WTC11 (cell line): ENCODE results near the gene RNF121. TPM values are rescaled to one million over a fixed set of nuclear protein-coding genes. Genes with fewer than 3 reads are reported as not detected.

ENCODE experiments used
- ATAC-seq: fragments of 200-7000 bp; cut with Tn5 transposase; 2 replicates; pipeline ENCODE4 v1.10.0; 2021; ENCODE audit warnings: mild to moderate bottlenecking, moderate library complexity
- CTCF ChIA-PET: fragments of 300-600 bp; sonication (Branson Sonifier 250); formaldehyde crosslinking; loops from one replicate; lab custom pipeline; 2021; ENCODE audit warnings: antibody characterized with exemption; lab: Charles Lee
- POLR2A ChIA-PET: fragments of 350-600 bp; sonication (Branson Sonifier 250); formaldehyde crosslinking; loops from one replicate; lab custom pipeline; 2021; ENCODE audit warnings: antibody characterized with exemption; lab: Charles Lee
- DNase-seq: peaks from one replicate; pipeline ENCODE4 v3.0.0; 2021; ENCODE audit warnings: low spot score
- H3K27ac Mint-ChIP-seq: 2 replicates; pipeline ENCODE4 v1.8.0; 2021; ENCODE audit warnings: mixed read lengths
- H3K27me3 Mint-ChIP-seq: 2 replicates; pipeline ENCODE4 v1.8.0; 2021; ENCODE audit warnings: low read depth, mild to moderate bottlenecking, moderate library complexity, mixed read lengths
- H3K36me3 Mint-ChIP-seq: 2 replicates; pipeline ENCODE4 v1.8.0; 2021; ENCODE audit warnings: mixed read lengths
- H3K4me1 Mint-ChIP-seq: 2 replicates; pipeline ENCODE4 v1.8.0; 2022; ENCODE audit warnings: mixed read lengths
- H3K4me3 Mint-ChIP-seq: 2 replicates; pipeline ENCODE4 v1.8.0; 2021; ENCODE audit warnings: mild to moderate bottlenecking, moderate library complexity, mixed read lengths
- H3K9me3 Mint-ChIP-seq: 2 replicates; pipeline ENCODE4 v1.8.0; 2021; ENCODE audit warnings: mixed read lengths
- AFF4 ChIP-seq: sonication (generic); formaldehyde crosslinking; IDR thresholded peaks from 2 replicates; pipeline ENCODE4 v1.8.1; 2023; ENCODE audit warnings: mild to moderate bottlenecking, missing genetic modification reagents, borderline replicate concordance
- ATF2 ChIP-seq: sonication (generic); formaldehyde crosslinking; IDR thresholded peaks from 2 replicates; pipeline ENCODE4 v1.8.1; 2022; ENCODE audit warnings: low read depth, missing genetic modification reagents, borderline replicate concordance
- E2F1 ChIP-seq: sonication (generic); formaldehyde crosslinking; IDR thresholded peaks from 2 replicates; pipeline ENCODE4 v1.8.0; 2022; ENCODE audit warnings: mild to moderate bottlenecking, missing genetic modification reagents
- E2F5 ChIP-seq: sonication (generic); formaldehyde crosslinking; IDR thresholded peaks from 2 replicates; pipeline ENCODE4 v1.8.1; 2022; ENCODE audit warnings: mild to moderate bottlenecking, moderate library complexity, missing genetic modification reagents
- FOXP1 ChIP-seq: sonication (generic); formaldehyde crosslinking; IDR thresholded peaks from 2 replicates; pipeline ENCODE4 v1.8.0; 2022; ENCODE audit warnings: missing genetic modification reagents, mild to moderate bottlenecking, moderate library complexity, borderline replicate concordance
- GABPB1 ChIP-seq: sonication (generic); formaldehyde crosslinking; IDR thresholded peaks from 2 replicates; pipeline ENCODE4 v1.8.1; 2023; ENCODE audit warnings: mild to moderate bottlenecking, missing genetic modification reagents
- IRF1 ChIP-seq: sonication (generic); formaldehyde crosslinking; IDR thresholded peaks from 2 replicates; pipeline ENCODE4 v1.8.0; 2023; ENCODE audit warnings: missing genetic modification reagents
- JAZF1 ChIP-seq: fragments of 250-450 bp; sonication (Bioruptor Pico); IDR thresholded peaks from 2 replicates; pipeline ENCODE4 v1.9.0; 2021; ENCODE audit warnings: moderate library complexity, mild to moderate bottlenecking, inconsistent platforms
- JUN ChIP-seq: sonication (generic); formaldehyde crosslinking; IDR thresholded peaks from 2 replicates; pipeline ENCODE4 v1.8.0; 2023; ENCODE audit warnings: mild to moderate bottlenecking, missing genetic modification reagents
- KAT7 ChIP-seq: sonication (generic); formaldehyde crosslinking; IDR thresholded peaks from 2 replicates; pipeline ENCODE4 v1.8.1; 2023; ENCODE audit warnings: missing genetic modification reagents, mild to moderate bottlenecking, borderline replicate concordance
- MYBL2 ChIP-seq: sonication (generic); formaldehyde crosslinking; IDR thresholded peaks from 2 replicates; pipeline ENCODE4 v1.8.1; 2023; ENCODE audit warnings: mild to moderate bottlenecking, moderate library complexity, missing genetic modification reagents
- NFE2L1 ChIP-seq: sonication (generic); formaldehyde crosslinking; IDR thresholded peaks from 2 replicates; pipeline ENCODE4 v1.8.1; 2023; ENCODE audit warnings: missing genetic modification reagents
- NR2C2 ChIP-seq: sonication (generic); formaldehyde crosslinking; IDR thresholded peaks from 2 replicates; pipeline ENCODE4 v1.8.0; 2022; ENCODE audit warnings: mild to moderate bottlenecking, missing genetic modification reagents
- ZBTB43 ChIP-seq: sonication (generic); formaldehyde crosslinking; IDR thresholded peaks from 2 replicates; pipeline ENCODE4 v1.8.1; 2023; ENCODE audit warnings: mild to moderate bottlenecking, missing genetic modification reagents
- ZNF219 ChIP-seq: sonication (generic); formaldehyde crosslinking; IDR thresholded peaks from 2 replicates; pipeline ENCODE4 v1.8.0; 2023; ENCODE audit warnings: missing genetic modification reagents, mild to moderate bottlenecking, borderline replicate concordance
- ZNF317 ChIP-seq: sonication (generic); formaldehyde crosslinking; IDR thresholded peaks from 2 replicates; pipeline ENCODE4 v1.8.1; 2023; ENCODE audit warnings: low read depth, mild to moderate bottlenecking, moderate library complexity, missing genetic modification reagents, borderline replicate concordance
- ZNF416 ChIP-seq: fragments of 250-450 bp; sonication (Bioruptor Pico); IDR thresholded peaks from 2 replicates; pipeline ENCODE4 v1.9.0; 2021; ENCODE audit warnings: mild to moderate bottlenecking, inconsistent platforms
- ZNF423 ChIP-seq: fragments of 250-450 bp; sonication (Bioruptor Pico); IDR thresholded peaks from 2 replicates; pipeline ENCODE4 v2.1.2; 2022; ENCODE audit warnings: mild to moderate bottlenecking, moderate library complexity
- total RNA-seq: library from RNA; stranded (reverse); gene quantifications from 3 replicates; pipeline ENCODE4 v1.2.3, GENCODE V29; 2021

The RNF121 gene
- total RNA-seq, 1 experiment from 2014 or later = 40.2 TPM

- peaks cover 37% of the 10 kb centered on the region for H3K36me3 Mint-ChIP-seq
- CTCF ChIA-PET = no interaction called here
- no peaks in the 10 kb centered on the region for H3K27me3 Mint-ChIP-seq
- DNase-seq = no peak
- ATAC-seq = no peak
- H3K4me3 Mint-ChIP-seq = no peak overlapping the region
- no peaks in the 10 kb centered on the region for H3K4me1 Mint-ChIP-seq
- POLR2A ChIA-PET = no interaction called here
- H3K9me3 Mint-ChIP-seq = no peaks in the 10 kb centered on the region
- TF ChIP-seq ZNF219 (CRISPR knock-in tag) (no peak), ZNF423 (no peak), ZNF317 (CRISPR knock-in tag) (no peak)
- no peak overlapping the region for H3K27ac Mint-ChIP-seq
Observed at GRCh38 chr11:71917646-71918140, 11.2 kb upstream of the RNF121 start.

GRCh38 chr11:71927820-71928736, 768 bp upstream of the RNF121 start, which contains the start of gene XNDC1N:
Gene XNDC1N (minus strand): TSS chr11:71928594. CDS start chr11:71923353, 5,241 bp downstream.
- peaks cover 13% of the 10 kb centered on the region for H3K36me3 Mint-ChIP-seq
- H3K27ac Mint-ChIP-seq = peak within 1 kb of the TSS; percentile 99
- DNase-seq (peak; percentile 55), ATAC-seq (peak; percentile 86)
- CTCF ChIA-PET = interaction anchor here (0.5 to 1.8 kb wide), 12 partner anchors 16 to 646 kb away, joined by 3 to 14 read pairs (median 4); partner anchors contain the start of gene CLPB
- peak within 1 kb of the TSS; percentile 90 for H3K4me3 Mint-ChIP-seq
- H3K9me3 Mint-ChIP-seq = no peaks in the 10 kb centered on the region
- no peaks in the 10 kb centered on the region for H3K27me3 Mint-ChIP-seq
- H3K4me1 Mint-ChIP-seq = peaks cover 22% of the 10 kb centered on the region
- POLR2A ChIA-PET = interaction anchor here (0.6 to 0.8 kb wide), 2 partner anchors 111 to 311 kb away, joined by 3 read pairs; no protein-coding TSS in a partner anchor
- peak; percentile 84 for TF ChIP-seq E2F5 (CRISPR knock-in tag)
- no peak for TF ChIP-seq IRF1 (CRISPR knock-in tag)
- TF ChIP-seq ZNF416 (CRISPR knock-in tag) = no peak; the same call in 1 of the 2 replicates
- TF ChIP-seq NFE2L1 (CRISPR knock-in tag) = peak; percentile 53; the same call in 1 of the 2 replicates
- TF ChIP-seq JAZF1 = no peak
- 0 out of 2 replicates have a peak, but pooled peaks have one; percentile 22 for TF ChIP-seq ZBTB43 (CRISPR knock-in tag)
- no peak for TF ChIP-seq AFF4 (CRISPR knock-in tag)
- TF ChIP-seq FOXP1 (CRISPR knock-in tag) = peak; percentile 61; the same call in 1 of the 2 replicates
- peak; percentile 70; the same call in 1 of the 2 replicates for TF ChIP-seq GABPB1 (CRISPR knock-in tag)
- TF ChIP-seq KAT7 (CRISPR knock-in tag) = no peak
- no peak for TF ChIP-seq JUN (CRISPR knock-in tag)
- no peak for TF ChIP-seq E2F1 (CRISPR knock-in tag)
- no peak for TF ChIP-seq ATF2 (CRISPR knock-in tag)
- peak; percentile 22 for TF ChIP-seq MYBL2 (CRISPR knock-in tag)
- TF ChIP-seq NR2C2 (CRISPR knock-in tag) = peak; percentile 99
